Neural cell (in vitro differentiated cells): ENCODE results near the gene URI1. TPM values are rescaled to one million over a fixed set of nuclear protein-coding genes. Genes with fewer than 3 reads are reported as not detected.

Experiments
- H2AFZ ChIP-seq: fragments of 200-600, 300-800 bp; sonication (generic), shearing (Covaris generic); 2 replicates; pipeline ENCODE4 v1.6.0; 2014; ENCODE audit warnings: low read depth, mild to moderate bottlenecking, antibody characterized with exemption, low read length, moderate library complexity
- H3F3A ChIP-seq: fragments of 200-600 bp; shearing (Covaris generic); 2 replicates; pipeline ENCODE4 v1.6.1; 2016; ENCODE audit warnings: mild to moderate bottlenecking, moderate library complexity, mixed read lengths, antibody characterized with exemption, low read length; ENCODE audit not compliant: insufficient read depth, poor library complexity, severe bottlenecking
- H3K27ac ChIP-seq: fragments of 200-600, 300-800 bp; sonication (generic), shearing (Covaris generic); 2 replicates; pipeline ENCODE4 v1.5.1; 2014; ENCODE audit warnings: mild to moderate bottlenecking, low read length, moderate library complexity
- H3K27me3 ChIP-seq: fragments of 300-800, 200-600 bp; sonication (generic), shearing (Covaris generic); 2 replicates; pipeline ENCODE4 v1.6.0; 2014; ENCODE audit warnings: mild to moderate bottlenecking, low read depth, low read length, moderate library complexity; ENCODE audit not compliant: insufficient read depth
- H3K36me3 ChIP-seq: fragments of 300-800, 200-600 bp; sonication (generic), shearing (Covaris generic); 2 replicates; pipeline ENCODE4 v1.5.1; 2014; ENCODE audit warnings: mild to moderate bottlenecking, antibody characterized with exemption, low read length, moderate library complexity; ENCODE audit not compliant: insufficient read depth
- H3K4me2 ChIP-seq: fragments of 300-800, 200-600 bp; sonication (generic), shearing (Covaris generic); 2 replicates; pipeline ENCODE4 v1.6.0; 2014; ENCODE audit warnings: mild to moderate bottlenecking, low read length
- H3K4me3 ChIP-seq: fragments of 300-800, 200-600 bp; sonication (generic), shearing (Covaris generic); 2 replicates; pipeline ENCODE4 v1.5.1; 2014; ENCODE audit warnings: mild to moderate bottlenecking, low read length, moderate library complexity
- H3K79me2 ChIP-seq: fragments of 200-600 bp; shearing (Covaris generic); replicated peaks from 2 replicates; pipeline ENCODE4 v1.6.0; 2014; ENCODE audit warnings: mild to moderate bottlenecking, low read length, moderate library complexity; ENCODE audit not compliant: insufficient read depth
- H3K9ac ChIP-seq: fragments of 300-800, 200-600 bp; sonication (generic), shearing (Covaris generic); 2 replicates; pipeline ENCODE4 v1.6.1; 2016; ENCODE audit warnings: mild to moderate bottlenecking, low read length, mixed read lengths
- H3K9me2 ChIP-seq: fragments of 200-600 bp; shearing (Covaris generic); 2 replicates; pipeline ENCODE4 v1.6.1; 2016; ENCODE audit warnings: mild to moderate bottlenecking, low read length, mixed read lengths; ENCODE audit not compliant: insufficient read depth
- H3K9me3 ChIP-seq: fragments of 200-600, 300-800 bp; sonication (generic), shearing (Covaris generic); 2 replicates; pipeline ENCODE4 v1.6.1; 2016; ENCODE audit warnings: mild to moderate bottlenecking, mixed run types, low read length, moderate library complexity, mixed read lengths
- H4K20me1 ChIP-seq: fragments of 200-600 bp; shearing (Covaris generic); 2 replicates; pipeline ENCODE4 v1.6.1; 2016; ENCODE audit warnings: mild to moderate bottlenecking, mixed run types; ENCODE audit not compliant: insufficient read depth
- EP300 ChIP-seq: fragments of 450-650 bp; conservative IDR thresholded peaks from 2 replicates; pipeline ENCODE4 v1.6.1; 2014; ENCODE audit warnings: antibody characterized with exemption, mild to moderate bottlenecking, moderate library complexity; ENCODE audit not compliant: poor library complexity, severe bottlenecking
- EZH2 ChIP-seq: fragments of 200-600, 300-800 bp; shearing (Covaris generic), sonication (generic); IDR thresholded peaks from 2 replicates; pipeline ENCODE4 v1.6.1; 2014; ENCODE audit warnings: antibody characterized with exemption, low read length, borderline replicate concordance, mild to moderate bottlenecking; ENCODE audit not compliant: insufficient read depth, poor library complexity, severe bottlenecking
- MXI1 ChIP-seq: fragments of 450-650 bp; conservative IDR thresholded peaks from 2 replicates; pipeline ENCODE4 v1.6.1; 2014; ENCODE audit warnings: antibody characterized with exemption, mild to moderate bottlenecking; ENCODE audit not compliant: poor library complexity, severe bottlenecking
- POLR2AphosphoS5 ChIP-seq: IDR thresholded peaks from 2 replicates; pipeline ENCODE4 v1.6.1; 2012
- RAD21 ChIP-seq: fragments of 450-650 bp; conservative IDR thresholded peaks from 2 replicates; pipeline ENCODE4 v1.6.1; 2014; ENCODE audit warnings: antibody characterized with exemption, mild to moderate bottlenecking, moderate library complexity
- SMC3 ChIP-seq: fragments of 450-650 bp; conservative IDR thresholded peaks from 2 replicates; pipeline ENCODE4 v1.6.1; 2014; ENCODE audit warnings: antibody characterized with exemption, mild to moderate bottlenecking, moderate library complexity; ENCODE audit not compliant: poor library complexity
- TAF1 ChIP-seq: IDR thresholded peaks from 2 replicates; pipeline ENCODE4 v1.6.1; 2012; ENCODE audit warnings: low read depth
- polyA plus RNA-seq: library from polyadenylated mRNA; depleted of rRNA; stranded (reverse); fragments of >200 nt; gene quantifications from 2 replicates; pipeline ENCODE4 v1.2.3, GENCODE V29; 2014
- TF ChIP-seq, protein P1 (sequence below): IDR thresholded peaks from 2 replicates; pipeline ENCODE4 v1.6.1; 2012; ENCODE audit warnings: borderline replicate concordance
- TF ChIP-seq, protein P2 (sequence below): fragments of 450-650 bp; IDR thresholded peaks from 2 replicates; pipeline ENCODE4 v1.5.1; 2014; ENCODE audit warnings: antibody characterized with exemption, mild to moderate bottlenecking, moderate library complexity; ENCODE audit not compliant: poor library complexity, severe bottlenecking

Gene URI1
- polyA plus RNA-seq, 1 donor from 2014 or later, result 55.4 TPM

- Histone ChIP-seq H4K20me1 (no peaks in the 10 kb centered on the region), H3K4me3 (no peak overlapping the region), H3F3A (no peaks in the 10 kb centered on the region), H3K4me2 (no peak overlapping the region), H3K9me2 (no peaks in the 10 kb centered on the region), H3K27me3 (no peaks in the 10 kb centered on the region), H3K36me3 (no peaks in the 10 kb centered on the region), H3K9ac (no peak overlapping the region), H2AFZ (no peak overlapping the region), H3K27ac (no peak overlapping the region), H3K9me3 (no peaks in the 10 kb centered on the region), H3K79me2 (no peaks in the 10 kb centered on the region)
- no peak for TF ChIP-seq EZH2
- TF ChIP-seq EP300, result no peak
- TF ChIP-seq, protein P1, sequence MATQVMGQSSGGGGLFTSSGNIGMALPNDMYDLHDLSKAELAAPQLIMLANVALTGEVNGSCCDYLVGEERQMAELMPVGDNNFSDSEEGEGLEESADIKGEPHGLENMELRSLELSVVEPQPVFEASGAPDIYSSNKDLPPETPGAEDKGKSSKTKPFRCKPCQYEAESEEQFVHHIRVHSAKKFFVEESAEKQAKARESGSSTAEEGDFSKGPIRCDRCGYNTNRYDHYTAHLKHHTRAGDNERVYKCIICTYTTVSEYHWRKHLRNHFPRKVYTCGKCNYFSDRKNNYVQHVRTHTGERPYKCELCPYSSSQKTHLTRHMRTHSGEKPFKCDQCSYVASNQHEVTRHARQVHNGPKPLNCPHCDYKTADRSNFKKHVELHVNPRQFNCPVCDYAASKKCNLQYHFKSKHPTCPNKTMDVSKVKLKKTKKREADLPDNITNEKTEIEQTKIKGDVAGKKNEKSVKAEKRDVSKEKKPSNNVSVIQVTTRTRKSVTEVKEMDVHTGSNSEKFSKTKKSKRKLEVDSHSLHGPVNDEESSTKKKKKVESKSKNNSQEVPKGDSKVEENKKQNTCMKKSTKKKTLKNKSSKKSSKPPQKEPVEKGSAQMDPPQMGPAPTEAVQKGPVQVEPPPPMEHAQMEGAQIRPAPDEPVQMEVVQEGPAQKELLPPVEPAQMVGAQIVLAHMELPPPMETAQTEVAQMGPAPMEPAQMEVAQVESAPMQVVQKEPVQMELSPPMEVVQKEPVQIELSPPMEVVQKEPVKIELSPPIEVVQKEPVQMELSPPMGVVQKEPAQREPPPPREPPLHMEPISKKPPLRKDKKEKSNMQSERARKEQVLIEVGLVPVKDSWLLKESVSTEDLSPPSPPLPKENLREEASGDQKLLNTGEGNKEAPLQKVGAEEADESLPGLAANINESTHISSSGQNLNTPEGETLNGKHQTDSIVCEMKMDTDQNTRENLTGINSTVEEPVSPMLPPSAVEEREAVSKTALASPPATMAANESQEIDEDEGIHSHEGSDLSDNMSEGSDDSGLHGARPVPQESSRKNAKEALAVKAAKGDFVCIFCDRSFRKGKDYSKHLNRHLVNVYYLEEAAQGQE, result no peak
- no peak for TF ChIP-seq SMC3
- no peak for TF ChIP-seq POLR2AphosphoS5
- TF ChIP-seq TAF1, result no peak
- no peak for TF ChIP-seq RAD21
- TF ChIP-seq MXI1, result no peak
- TF ChIP-seq, protein P2, sequence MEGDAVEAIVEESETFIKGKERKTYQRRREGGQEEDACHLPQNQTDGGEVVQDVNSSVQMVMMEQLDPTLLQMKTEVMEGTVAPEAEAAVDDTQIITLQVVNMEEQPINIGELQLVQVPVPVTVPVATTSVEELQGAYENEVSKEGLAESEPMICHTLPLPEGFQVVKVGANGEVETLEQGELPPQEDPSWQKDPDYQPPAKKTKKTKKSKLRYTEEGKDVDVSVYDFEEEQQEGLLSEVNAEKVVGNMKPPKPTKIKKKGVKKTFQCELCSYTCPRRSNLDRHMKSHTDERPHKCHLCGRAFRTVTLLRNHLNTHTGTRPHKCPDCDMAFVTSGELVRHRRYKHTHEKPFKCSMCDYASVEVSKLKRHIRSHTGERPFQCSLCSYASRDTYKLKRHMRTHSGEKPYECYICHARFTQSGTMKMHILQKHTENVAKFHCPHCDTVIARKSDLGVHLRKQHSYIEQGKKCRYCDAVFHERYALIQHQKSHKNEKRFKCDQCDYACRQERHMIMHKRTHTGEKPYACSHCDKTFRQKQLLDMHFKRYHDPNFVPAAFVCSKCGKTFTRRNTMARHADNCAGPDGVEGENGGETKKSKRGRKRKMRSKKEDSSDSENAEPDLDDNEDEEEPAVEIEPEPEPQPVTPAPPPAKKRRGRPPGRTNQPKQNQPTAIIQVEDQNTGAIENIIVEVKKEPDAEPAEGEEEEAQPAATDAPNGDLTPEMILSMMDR, result no peak
Measured at GRCh38 chr19:30044273-30045248, 102.5 kb downstream of the URI1 start.

GRCh38 chr19:30046522-30046921 lies 104.5 kb downstream of the URI1 start:
- Histone ChIP-seq H3K4me3 (peak overlapping the region; percentile 38), H3K9me2 (no peaks in the 10 kb centered on the region), H3K9me3 (no peaks in the 10 kb centered on the region), H3K27me3 (no peaks in the 10 kb centered on the region), H3K79me2 (no peaks in the 10 kb centered on the region), H3K27ac (peak overlapping the region; percentile 60), H3K36me3 (no peaks in the 10 kb centered on the region), H2AFZ (no peak overlapping the region), H3F3A (no peaks in the 10 kb centered on the region), H3K9ac (peak overlapping the region; percentile 13), H3K4me2 (peak overlapping the region; percentile 50), H4K20me1 (no peaks in the 10 kb centered on the region)
- TF ChIP-seq MXI1 (peak; percentile 40), EZH2 (no peak), TAF1 (no peak), RAD21 (peak; percentile 82), POLR2AphosphoS5 (peak; percentile 44), EP300 (peak; percentile 83), SMC3 (peak; percentile 87)
- TF ChIP-seq, protein P2, result peak; percentile 95
- TF ChIP-seq, protein P1, result no peak
